LNCAP (cell line): Measurements from ENCODE around the gene ELP1.
A peak's percentile ranks its signal among the peaks of the same experiment; 100 is the strongest.

ENCODE experiments used
- TF ChIP-seq, protein P1 (sequence below): fragments of 450-650 bp; IDR thresholded peaks from 2 replicates; pipeline ENCODE4 v1.5.1; 2017; ENCODE audit warnings: mild to moderate bottlenecking

ELP1 gene

DNA sequence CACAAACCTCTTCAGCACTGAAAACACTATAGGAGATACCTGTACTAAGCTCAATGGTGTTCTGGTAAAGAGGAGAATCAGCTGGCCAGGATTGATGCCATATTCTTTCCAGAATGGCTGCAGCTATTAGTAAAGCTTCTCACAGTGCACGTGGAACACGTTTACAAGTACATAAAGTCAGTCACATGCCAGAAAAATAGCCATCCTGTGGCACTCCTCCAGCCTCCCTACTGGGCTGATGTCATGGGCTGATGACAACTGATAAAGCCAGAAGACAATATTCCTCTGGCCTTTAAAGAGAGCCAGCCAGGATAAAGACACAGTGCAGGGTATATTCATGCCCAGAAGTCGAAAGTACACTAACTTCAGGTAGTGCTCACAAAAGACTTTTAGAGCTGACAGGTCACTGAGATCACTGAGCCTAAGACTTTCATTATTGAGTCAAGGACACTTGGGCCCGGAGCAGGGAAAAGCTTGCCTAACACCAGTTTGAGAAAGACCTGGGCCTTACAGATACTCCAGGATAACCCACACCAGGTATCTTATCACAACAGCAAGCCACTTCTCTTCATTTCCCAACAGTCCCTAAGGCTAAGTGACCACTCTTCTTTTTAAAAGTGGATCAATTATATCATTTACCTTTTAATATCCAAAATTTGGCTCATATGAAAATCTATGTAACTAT lies 29.7 kb upstream of the ELP1 start:
- TF ChIP-seq, protein P1, sequence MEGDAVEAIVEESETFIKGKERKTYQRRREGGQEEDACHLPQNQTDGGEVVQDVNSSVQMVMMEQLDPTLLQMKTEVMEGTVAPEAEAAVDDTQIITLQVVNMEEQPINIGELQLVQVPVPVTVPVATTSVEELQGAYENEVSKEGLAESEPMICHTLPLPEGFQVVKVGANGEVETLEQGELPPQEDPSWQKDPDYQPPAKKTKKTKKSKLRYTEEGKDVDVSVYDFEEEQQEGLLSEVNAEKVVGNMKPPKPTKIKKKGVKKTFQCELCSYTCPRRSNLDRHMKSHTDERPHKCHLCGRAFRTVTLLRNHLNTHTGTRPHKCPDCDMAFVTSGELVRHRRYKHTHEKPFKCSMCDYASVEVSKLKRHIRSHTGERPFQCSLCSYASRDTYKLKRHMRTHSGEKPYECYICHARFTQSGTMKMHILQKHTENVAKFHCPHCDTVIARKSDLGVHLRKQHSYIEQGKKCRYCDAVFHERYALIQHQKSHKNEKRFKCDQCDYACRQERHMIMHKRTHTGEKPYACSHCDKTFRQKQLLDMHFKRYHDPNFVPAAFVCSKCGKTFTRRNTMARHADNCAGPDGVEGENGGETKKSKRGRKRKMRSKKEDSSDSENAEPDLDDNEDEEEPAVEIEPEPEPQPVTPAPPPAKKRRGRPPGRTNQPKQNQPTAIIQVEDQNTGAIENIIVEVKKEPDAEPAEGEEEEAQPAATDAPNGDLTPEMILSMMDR = no peak

DNA sequence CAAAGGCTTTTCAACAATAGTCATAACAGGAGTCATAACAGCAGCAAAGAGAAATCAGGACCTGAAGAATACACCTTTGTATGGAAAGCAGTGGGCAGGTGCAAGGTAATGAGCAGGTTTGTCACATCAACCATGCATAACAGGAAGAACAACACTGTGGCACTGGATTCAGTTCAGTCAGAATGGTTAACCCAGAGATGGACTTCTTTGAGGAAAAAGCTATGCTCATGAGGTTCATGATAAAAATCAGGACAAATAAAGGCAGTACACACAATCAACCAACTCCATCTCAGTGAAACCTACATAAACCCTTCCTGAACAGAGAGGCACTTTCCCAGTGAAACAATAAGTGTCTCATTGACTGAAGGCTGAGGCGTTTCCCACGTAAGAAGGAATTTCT lies 27.2 kb upstream of the ELP1 start:
- TF ChIP-seq, protein P1 = no peak

DNA sequence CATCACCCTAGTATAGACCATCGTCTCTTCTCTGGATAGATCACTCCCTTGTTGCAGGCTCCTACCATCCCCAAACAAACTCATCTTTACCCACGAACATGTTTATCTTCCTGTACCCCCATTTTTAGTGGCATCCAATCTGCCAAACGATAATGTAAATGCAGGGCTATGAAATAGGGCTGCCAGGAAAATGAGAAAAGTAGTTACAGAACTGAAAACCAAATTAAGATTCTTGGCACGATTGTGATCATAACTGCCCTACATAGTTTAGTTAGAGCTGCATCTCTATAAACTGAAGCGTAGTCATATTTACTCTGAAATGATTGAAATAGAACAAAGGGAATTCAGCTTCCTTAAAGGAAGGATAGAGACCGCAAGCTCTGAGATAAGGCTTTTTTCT lies 26.4 kb upstream of the ELP1 start:
- TF ChIP-seq, protein P1 = no peak

DNA sequence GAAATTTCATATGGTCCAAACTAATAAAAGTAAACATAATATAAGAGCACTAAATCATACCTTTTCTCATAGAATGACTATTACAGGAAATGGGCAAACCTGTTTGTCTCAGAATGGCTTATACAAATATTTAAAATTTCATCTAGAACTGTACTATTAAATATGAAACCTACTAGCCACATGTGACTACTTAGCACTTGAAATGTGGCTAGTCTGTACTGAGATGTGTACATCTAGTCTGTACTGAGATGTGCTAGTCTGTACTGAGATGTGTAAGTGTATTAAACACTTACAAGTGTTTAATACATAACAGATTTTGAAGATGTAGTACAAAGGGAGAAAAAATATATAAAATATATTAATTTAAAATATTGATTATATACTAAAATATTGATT lies 22.7 kb upstream of the ELP1 start:
- TF ChIP-seq, protein P1 = no peak

DNA sequence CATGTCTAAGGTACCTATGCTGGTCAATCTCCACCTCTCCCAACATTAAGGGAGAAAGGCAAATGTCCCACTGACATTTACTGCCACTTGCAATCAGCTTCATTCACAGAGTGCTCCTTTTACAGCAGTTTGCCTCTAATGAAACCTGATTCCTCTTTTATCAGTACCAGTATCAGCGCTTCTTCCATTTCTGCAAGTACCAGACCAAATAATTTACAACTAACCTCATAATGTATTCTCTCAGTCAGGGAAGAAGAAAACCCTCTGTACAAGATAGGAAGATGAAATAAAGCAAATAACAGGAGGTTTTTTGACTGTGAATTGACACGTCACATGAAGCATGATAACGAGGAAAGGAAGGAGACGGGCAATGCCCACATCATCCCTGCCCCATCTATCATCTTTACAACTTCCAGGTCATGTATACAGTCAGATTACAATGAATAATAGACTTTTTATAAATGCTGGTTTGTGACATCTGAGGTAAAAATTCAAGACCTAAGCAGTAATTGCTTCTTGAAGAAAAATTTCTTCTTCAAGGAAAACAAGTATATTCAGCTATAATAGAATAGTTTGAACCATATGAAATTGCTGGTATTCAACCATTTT lies 22.2 kb upstream of the ELP1 start:
- TF ChIP-seq, protein P1 = no peak

DNA sequence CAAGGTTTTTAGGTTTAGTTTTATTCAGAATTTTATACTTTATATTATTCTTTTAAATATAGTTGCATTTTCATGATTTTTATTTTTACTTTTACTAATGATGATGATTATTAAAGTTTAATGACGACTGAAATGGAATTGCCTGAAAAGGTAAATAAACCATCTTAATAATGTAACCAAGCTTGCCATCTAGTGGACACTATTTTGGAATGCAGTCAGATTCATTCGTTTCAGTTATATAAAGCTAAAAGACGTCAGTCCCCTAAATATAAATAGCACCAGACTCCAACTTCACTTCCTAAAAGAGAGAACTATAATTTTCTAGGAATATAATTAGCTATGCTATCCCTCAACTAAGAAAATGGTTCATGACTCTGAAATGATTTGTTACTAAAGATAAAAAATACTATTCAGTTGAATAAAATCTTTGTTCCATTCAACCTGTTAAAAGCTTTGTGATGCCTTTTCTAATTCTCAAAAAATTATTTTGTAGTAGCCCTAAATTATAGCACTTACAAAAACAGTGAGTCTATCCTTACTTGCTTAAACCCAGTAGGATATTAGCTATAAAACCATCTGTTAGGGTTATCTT lies 20.2 kb upstream of the ELP1 start:
- TF ChIP-seq, protein P1 = peak; percentile 78

DNA sequence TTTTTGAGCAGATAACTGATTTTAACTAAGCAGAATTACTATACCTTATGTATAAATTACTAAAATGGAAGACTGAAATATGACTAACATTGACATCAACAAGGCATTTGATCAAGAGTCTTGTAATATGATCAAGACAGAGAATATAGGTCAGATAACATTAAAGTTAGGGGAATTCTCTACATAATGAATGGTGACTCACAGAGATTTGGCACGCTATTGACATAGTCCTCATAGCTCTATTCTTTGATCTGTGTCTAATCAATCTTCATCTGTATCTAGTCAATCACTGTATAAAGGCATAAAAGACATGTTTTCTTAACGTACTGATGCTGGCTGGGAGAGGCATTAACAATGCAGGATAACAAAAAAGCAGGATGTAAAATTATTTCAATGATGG lies 17.7 kb upstream of the ELP1 start:
- TF ChIP-seq, protein P1 = no peak
